IMR-90 (cell line): ENCODE measurements around the gene CA6. TPM values are rescaled to one million over a fixed set of nuclear protein-coding genes. Genes with fewer than 3 reads are reported as not detected.

Experiments
- ATAC-seq: fragments of 200-7000 bp; cut with Tn5 transposase; 2 replicates; pipeline ENCODE4 v1.9.1; 2020; ENCODE audit warnings: low read depth, mild to moderate bottlenecking, moderate library complexity
- BruUV-seq: library from RNA; stranded (reverse); fragments of 400-500 nt; replicated peaks from 2 replicates; lab custom pipeline; 2021; lab: Mats Ljungman, UMichigan
- CTCF ChIA-PET: fragments of 300-600 bp; formaldehyde crosslinking; extraction: SDS; loops from one replicate; lab custom pipeline; 2021; ENCODE audit warnings: antibody characterized with exemption; lab: Yijun Ruan, JAX
- POLR2A ChIA-PET: fragments of 300-600 bp; sonication (Branson Sonifier 250); formaldehyde crosslinking; loops from one replicate; lab custom pipeline; 2022; ENCODE audit warnings: antibody characterized with exemption; ENCODE audit not compliant: unreplicated experiment; lab: Charles Lee
- DNase-seq: peaks from one replicate; pipeline ENCODE4 v3.0.0; 2013
- H2AFZ ChIP-seq: replicated peaks from 2 replicates; pipeline ENCODE3; 2013; ENCODE audit warnings: low read length, mild to moderate bottlenecking; ENCODE audit not compliant: poor library complexity
- H2AK5ac ChIP-seq: 2 replicates; pipeline ENCODE4 v1.6.1; 2013; ENCODE audit warnings: low read depth, low read length, inconsistent platforms
- H2AK9ac ChIP-seq: replicated peaks from 2 replicates; pipeline ENCODE3; 2013; ENCODE audit warnings: mild to moderate bottlenecking, low read depth, low read length, moderate library complexity; ENCODE audit not compliant: poor library complexity
- H2BK120ac ChIP-seq: 2 replicates; pipeline ENCODE4 v1.6.1; 2013; ENCODE audit warnings: low read depth, low read length, inconsistent platforms
- H2BK15ac ChIP-seq: 3 replicates; pipeline ENCODE4 v1.6.1; 2013; ENCODE audit warnings: low read depth, low read length, inconsistent platforms
- H2BK20ac ChIP-seq: 2 replicates; pipeline ENCODE4 v1.6.1; 2013; ENCODE audit warnings: low read depth, mild to moderate bottlenecking, inconsistent platforms, low read length, moderate library complexity
- H2BK5ac ChIP-seq: 2 replicates; pipeline ENCODE4 v1.6.1; 2013; ENCODE audit warnings: mild to moderate bottlenecking, low read depth, low read length, inconsistent platforms; ENCODE audit not compliant: poor library complexity, severe bottlenecking
- H3K14ac ChIP-seq: replicated peaks from 2 replicates; pipeline ENCODE4 v1.6.1; 2013; ENCODE audit warnings: low read depth, low read length, inconsistent platforms
- H3K18ac ChIP-seq: 2 replicates; pipeline ENCODE4 v1.6.1; 2013; ENCODE audit warnings: low read depth, low read length, control low read depth
- H3K23ac ChIP-seq: 2 replicates; pipeline ENCODE4 v1.6.1; 2013; ENCODE audit warnings: low read depth, low read length, inconsistent platforms
- H3K27ac ChIP-seq: 2 replicates; pipeline ENCODE4 v1.5.1; 2013; ENCODE audit warnings: mild to moderate bottlenecking, control low read depth, low read length; ENCODE audit not compliant: insufficient read depth
- H3K27me3 ChIP-seq: 2 replicates; pipeline ENCODE4 v1.6.1; 2013; ENCODE audit warnings: low read length; ENCODE audit not compliant: control insufficient read depth, insufficient read depth
- H3K36me3 ChIP-seq: 2 replicates; pipeline ENCODE4 v1.6.1; 2013; ENCODE audit warnings: low read length, mixed read lengths; ENCODE audit not compliant: control insufficient read depth, insufficient read depth
- H3K4ac ChIP-seq: 2 replicates; pipeline ENCODE4 v1.6.1; 2013; ENCODE audit warnings: low read depth, low read length, inconsistent platforms
- H3K4me1 ChIP-seq: 2 replicates; pipeline ENCODE4 v1.6.1; 2013; ENCODE audit warnings: low read length, mixed read lengths; ENCODE audit not compliant: control insufficient read depth, insufficient read depth
- H3K4me2 ChIP-seq: 2 replicates; pipeline ENCODE4 v1.6.1; 2013; ENCODE audit warnings: low read depth, mild to moderate bottlenecking, control low read depth, low read length, moderate library complexity
- H3K4me3 ChIP-seq: 2 replicates; pipeline ENCODE4 v1.5.1; 2013; ENCODE audit warnings: low read depth, mild to moderate bottlenecking, control low read depth, low read length, moderate library complexity; ENCODE audit not compliant: insufficient read depth
- H3K56ac ChIP-seq: 2 replicates; pipeline ENCODE4 v1.6.1; 2013; ENCODE audit warnings: low read length, inconsistent platforms; ENCODE audit not compliant: insufficient read depth; ENCODE audit errors: extremely low read depth
- H3K79me1 ChIP-seq, 2 experiments: 2 replicates each; pipeline ENCODE4 v1.6.1; 2013; ENCODE audit warnings: low read length in 2 of 2, inconsistent platforms in 1 of 2, low read depth in 1 of 2
- H3K9ac ChIP-seq: 2 replicates; pipeline ENCODE4 v1.6.1; 2013; ENCODE audit warnings: low read depth, low read length, control low read depth
- H3K9me1 ChIP-seq: 2 replicates; pipeline ENCODE4 v1.6.1; 2013; ENCODE audit warnings: low read length, inconsistent platforms; ENCODE audit not compliant: insufficient read depth
- H3K9me3 ChIP-seq: 2 replicates; pipeline ENCODE4 v1.6.1; 2013; ENCODE audit warnings: low read length; ENCODE audit not compliant: control insufficient read depth, insufficient read depth
- H4K20me1 ChIP-seq: 2 replicates; pipeline ENCODE4 v1.6.1; 2013; ENCODE audit warnings: low read length, inconsistent platforms; ENCODE audit not compliant: insufficient read depth
- H4K5ac ChIP-seq: 2 replicates; pipeline ENCODE4 v1.6.1; 2013; ENCODE audit warnings: mild to moderate bottlenecking, low read depth, low read length, control low read depth
- H4K8ac ChIP-seq, 2 experiments: 2 replicates each; pipeline ENCODE4 v1.6.1; 2013; ENCODE audit warnings: low read depth in 2 of 2, low read length in 2 of 2, control low read depth in 1 of 2, inconsistent platforms in 1 of 2
- H4K91ac ChIP-seq: 2 replicates; pipeline ENCODE4 v1.6.1; 2013; ENCODE audit warnings: low read depth, low read length, inconsistent platforms; ENCODE audit not compliant: insufficient read depth
- BHLHE40 ChIP-seq: fragments of 150-350 bp; IDR thresholded peaks from 2 replicates; pipeline ENCODE4 v1.6.1; 2016; ENCODE audit warnings: mild to moderate bottlenecking, low read depth, low read length
- CEBPB ChIP-seq: IDR thresholded peaks from 2 replicates; pipeline ENCODE4 v1.6.1; 2012; ENCODE audit warnings: low read depth, low read length, improper control_type of control experiment
- CHD1 ChIP-seq: IDR thresholded peaks from 2 replicates; pipeline ENCODE4 v1.6.1; 2012; ENCODE audit warnings: low read depth, low read length, improper control_type of control experiment
- FOS ChIP-seq: fragments of 150-350 bp; IDR thresholded peaks from 2 replicates; pipeline ENCODE4 v1.6.1; 2016; ENCODE audit warnings: low read depth, low read length
- MAFK ChIP-seq: IDR thresholded peaks from 2 replicates; pipeline ENCODE4 v1.6.1; 2012; ENCODE audit warnings: low read depth, low read length, improper control_type of control experiment
- MAZ ChIP-seq: IDR thresholded peaks from 2 replicates; pipeline ENCODE4 v1.6.1; 2012; ENCODE audit warnings: low read depth, mild to moderate bottlenecking, low read length, improper control_type of control experiment, moderate library complexity, borderline replicate concordance
- MXI1 ChIP-seq: IDR thresholded peaks from 2 replicates; pipeline ENCODE4 v1.6.1; 2012; ENCODE audit warnings: low read depth, mild to moderate bottlenecking, low read length, moderate library complexity, borderline replicate concordance
- NFE2L2 ChIP-seq: fragments of 150-350 bp; IDR thresholded peaks from 2 replicates; pipeline ENCODE4 v1.6.1; 2016; ENCODE audit warnings: low read depth, mild to moderate bottlenecking, low read length
- POLR2A ChIP-seq: IDR thresholded peaks from 2 replicates; pipeline ENCODE4 v1.6.1; 2012; ENCODE audit warnings: mild to moderate bottlenecking, low read depth, low read length
- RAD21 ChIP-seq: IDR thresholded peaks from 2 replicates; pipeline ENCODE4 v1.6.1; 2012; ENCODE audit warnings: low read length, improper control_type of control experiment
- RCOR1 ChIP-seq: IDR thresholded peaks from 2 replicates; pipeline ENCODE4 v1.6.1; 2012; ENCODE audit warnings: mild to moderate bottlenecking, low read length, improper control_type of control experiment; ENCODE audit not compliant: insufficient replicate concordance
- RFX5 ChIP-seq: IDR thresholded peaks from 2 replicates; pipeline ENCODE4 v1.8.0; 2012; ENCODE audit warnings: low read depth, mild to moderate bottlenecking, low read length, moderate library complexity
- SMC3 ChIP-seq: fragments of 150-350 bp; IDR thresholded peaks from 2 replicates; pipeline ENCODE4 v1.6.1; 2016; ENCODE audit warnings: low read depth, mild to moderate bottlenecking, antibody characterized with exemption, low read length, moderate library complexity
- WGBS, 2 experiments: methylation state at CpG; one replicate each; pipeline versions ENCODE4 v1.1.5 to v1.1.7; 2013; ENCODE audit warnings: missing lambda C conversion rate in 2 of 2; ENCODE audit not compliant: insufficient read length in 1 of 2; ENCODE audit errors: extremely low coverage in 2 of 2; 5-methylcytosine and 5-hydroxymethylcytosine counted together
- dilution Hi-C: fragments of 300-500 bp; cut with HindIII; formaldehyde crosslinking; loops from one replicate; pipeline ENCODE4 v1.14.3; 2018; ENCODE audit warnings: low sequenced_read_pairs; ENCODE audit not compliant: unreplicated experiment
- in situ Hi-C: fragments of 300-500 bp; cut with MboI; formaldehyde crosslinking; loops from 3 replicates; pipeline ENCODE4 v1.14.3; 2019; ENCODE audit warnings: low sequenced_read_pairs, inconsistent platforms, mixed read lengths
- intact Hi-C: fragments of 100-400 bp; cut with micrococcal nuclease; formaldehyde crosslinking; loops from 2 replicates; pipeline ENCODE4 v1.10.0; 2022
- polyA plus RNA-seq, 3 experiments: library from polyadenylated mRNA; depleted of rRNA; stranded (reverse); fragments of >200 nt; gene quantifications; 2 replicates each; pipeline ENCODE4 v1.2.3, GENCODE V29; 2012; ENCODE audit warnings: low replicate concordance in 1 of 3
- total RNA-seq: library from RNA; depleted of rRNA; stranded (reverse); fragments of >200 nt; gene quantifications from 2 replicates; pipeline ENCODE4 v1.2.3, GENCODE V29; 2012
- TF ChIP-seq, protein P1 (sequence below): fragments of 150-350 bp; IDR thresholded peaks from 2 replicates; pipeline ENCODE4 v1.6.1; 2016; ENCODE audit warnings: low read depth, mild to moderate bottlenecking, low read length, moderate library complexity, borderline replicate concordance
- TF ChIP-seq, protein P2 (sequence below): fragments of 150-350 bp; IDR thresholded peaks from 2 replicates; pipeline ENCODE4 v1.6.1; 2017; ENCODE audit warnings: mild to moderate bottlenecking, antibody characterized with exemption, low read length, low read depth
- TF ChIP-seq, protein P3 (sequence below): conservative IDR thresholded peaks from 2 replicates; pipeline ENCODE4 v1.5.1; 2012; ENCODE audit warnings: mild to moderate bottlenecking, low read depth, low read length, improper control_type of control experiment

Gene CA6
- total and polyA plus RNA-seq, 2 of the 4 experiments (the other 2 are of a cell fraction): not detected

DNA sequence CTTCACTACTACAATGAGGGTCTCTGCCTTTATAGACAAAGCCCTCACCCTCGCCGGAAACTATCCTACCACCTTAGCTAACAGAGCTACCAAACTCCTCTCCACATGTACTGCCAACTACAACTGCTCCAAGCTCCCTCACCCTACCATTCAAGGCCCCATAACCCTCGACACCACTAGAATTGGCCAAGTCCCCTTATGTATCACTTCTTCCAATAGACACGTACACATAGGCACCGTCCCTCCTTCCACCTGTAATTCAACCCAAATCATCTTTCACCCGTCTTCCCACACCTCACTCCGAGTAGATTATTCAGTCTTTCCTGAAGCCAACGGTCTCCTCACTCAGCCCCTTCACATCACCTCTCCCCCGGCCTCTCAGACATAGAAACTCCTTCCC, 19.7 kb upstream of the CA6 start:
- H3K9me1 ChIP-seq: no peaks in the 10 kb centered on the region
- BruUV-seq: no TSS peak
- no peak overlapping the region for H2AK9ac ChIP-seq
- no peak overlapping the region for H3K14ac ChIP-seq
- TF ChIP-seq RFX5 (no peak), CHD1 (no peak), SMC3 (no peak), FOS (no peak), RCOR1 (no peak), NFE2L2 (no peak), RAD21 (no peak), MXI1 (no peak), MAFK (no peak), CEBPB (no peak), POLR2A (no peak), MAZ (no peak), BHLHE40 (no peak)
- TF ChIP-seq, protein P1, sequence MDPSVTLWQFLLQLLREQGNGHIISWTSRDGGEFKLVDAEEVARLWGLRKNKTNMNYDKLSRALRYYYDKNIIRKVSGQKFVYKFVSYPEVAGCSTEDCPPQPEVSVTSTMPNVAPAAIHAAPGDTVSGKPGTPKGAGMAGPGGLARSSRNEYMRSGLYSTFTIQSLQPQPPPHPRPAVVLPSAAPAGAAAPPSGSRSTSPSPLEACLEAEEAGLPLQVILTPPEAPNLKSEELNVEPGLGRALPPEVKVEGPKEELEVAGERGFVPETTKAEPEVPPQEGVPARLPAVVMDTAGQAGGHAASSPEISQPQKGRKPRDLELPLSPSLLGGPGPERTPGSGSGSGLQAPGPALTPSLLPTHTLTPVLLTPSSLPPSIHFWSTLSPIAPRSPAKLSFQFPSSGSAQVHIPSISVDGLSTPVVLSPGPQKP: no peak
- TF ChIP-seq, protein P2, sequence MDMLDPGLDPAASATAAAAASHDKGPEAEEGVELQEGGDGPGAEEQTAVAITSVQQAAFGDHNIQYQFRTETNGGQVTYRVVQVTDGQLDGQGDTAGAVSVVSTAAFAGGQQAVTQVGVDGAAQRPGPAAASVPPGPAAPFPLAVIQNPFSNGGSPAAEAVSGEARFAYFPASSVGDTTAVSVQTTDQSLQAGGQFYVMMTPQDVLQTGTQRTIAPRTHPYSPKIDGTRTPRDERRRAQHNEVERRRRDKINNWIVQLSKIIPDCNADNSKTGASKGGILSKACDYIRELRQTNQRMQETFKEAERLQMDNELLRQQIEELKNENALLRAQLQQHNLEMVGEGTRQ: no peak
- TF ChIP-seq, protein P3, sequence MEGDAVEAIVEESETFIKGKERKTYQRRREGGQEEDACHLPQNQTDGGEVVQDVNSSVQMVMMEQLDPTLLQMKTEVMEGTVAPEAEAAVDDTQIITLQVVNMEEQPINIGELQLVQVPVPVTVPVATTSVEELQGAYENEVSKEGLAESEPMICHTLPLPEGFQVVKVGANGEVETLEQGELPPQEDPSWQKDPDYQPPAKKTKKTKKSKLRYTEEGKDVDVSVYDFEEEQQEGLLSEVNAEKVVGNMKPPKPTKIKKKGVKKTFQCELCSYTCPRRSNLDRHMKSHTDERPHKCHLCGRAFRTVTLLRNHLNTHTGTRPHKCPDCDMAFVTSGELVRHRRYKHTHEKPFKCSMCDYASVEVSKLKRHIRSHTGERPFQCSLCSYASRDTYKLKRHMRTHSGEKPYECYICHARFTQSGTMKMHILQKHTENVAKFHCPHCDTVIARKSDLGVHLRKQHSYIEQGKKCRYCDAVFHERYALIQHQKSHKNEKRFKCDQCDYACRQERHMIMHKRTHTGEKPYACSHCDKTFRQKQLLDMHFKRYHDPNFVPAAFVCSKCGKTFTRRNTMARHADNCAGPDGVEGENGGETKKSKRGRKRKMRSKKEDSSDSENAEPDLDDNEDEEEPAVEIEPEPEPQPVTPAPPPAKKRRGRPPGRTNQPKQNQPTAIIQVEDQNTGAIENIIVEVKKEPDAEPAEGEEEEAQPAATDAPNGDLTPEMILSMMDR: no peak
- no peaks in the 10 kb centered on the region for H3K79me1 ChIP-seq
- no peak overlapping the region for H3K4ac ChIP-seq
- ATAC-seq (no peak), DNase-seq (no peak)
- H3K27ac ChIP-seq: no peak overlapping the region
- H4K5ac ChIP-seq: no peak overlapping the region
- H2AK5ac ChIP-seq: no peak overlapping the region
- H4K20me1 ChIP-seq: no peaks in the 10 kb centered on the region
- CTCF ChIA-PET: interaction anchor here (0.7 kb wide), 1 partner anchor 242 kb away, joined by 4 read pairs; no protein-coding TSS in a partner anchor
- no peak overlapping the region for H2BK120ac ChIP-seq
- dilution Hi-C loops: no loop called here
- H3K9ac ChIP-seq: no peak overlapping the region
- peaks cover 42% of the 10 kb centered on the region for H3K27me3 ChIP-seq
- H3K9me3 ChIP-seq: no peaks in the 10 kb centered on the region; the same call in 1 of the 2 replicates
- H3K4me2 ChIP-seq: no peak overlapping the region
- 75% methylated on average over 9 of the region's 9 CpGs; no CpG with 5 or more reads in 1 of the 2 experiments for WGBS, 2 experiments
- no peaks in the 10 kb centered on the region for H3K36me3 ChIP-seq
- POLR2A ChIA-PET: no interaction called here
- no peak overlapping the region for H2BK20ac ChIP-seq
- H3K56ac ChIP-seq: no peak overlapping the region
- in situ Hi-C loops: no loop called here
- no peak overlapping the region for H2AFZ ChIP-seq
- H4K91ac ChIP-seq: no peak overlapping the region
- no peak overlapping the region for H4K8ac ChIP-seq
- no peaks in the 10 kb centered on the region for H3K4me1 ChIP-seq
- no peak overlapping the region for H2BK5ac ChIP-seq
- intact Hi-C loops: no loop called here
- H3K18ac ChIP-seq: no peak overlapping the region
- no peak overlapping the region; the same call in 1 of the 2 replicates for H3K23ac ChIP-seq
- no peak overlapping the region for H3K4me3 ChIP-seq
- no peak overlapping the region for H2BK15ac ChIP-seq
